Calu3 (cell line): ENCODE results near the gene NKD2. TPM values are rescaled to one million over a fixed set of nuclear protein-coding genes. Genes with fewer than 3 reads are reported as not detected.

Experiments used
- BruUV-seq: library from RNA; stranded (reverse); fragments of 400-500 nt; replicated peaks from 2 replicates; lab custom pipeline; 2021; lab: Mats Ljungman, UMichigan
- CTCF ChIA-PET: fragments of 300-600 bp; sonication (Branson Sonifier 250); formaldehyde crosslinking; loops from one replicate; lab custom pipeline; 2022; ENCODE audit warnings: antibody characterized with exemption; lab: Charles Lee
- DNase-seq: peaks from one replicate; pipeline ENCODE4 v3.0.0; 2022
- H3K27ac Mint-ChIP-seq: one replicate; pipeline ENCODE4 v1.8.0; 2022; ENCODE audit warnings: mixed read lengths; ENCODE audit not compliant: unreplicated experiment
- H3K27me3 Mint-ChIP-seq: one replicate; pipeline ENCODE4 v1.8.0; 2022; ENCODE audit warnings: mixed read lengths; ENCODE audit not compliant: unreplicated experiment
- H3K36me3 Mint-ChIP-seq: one replicate; pipeline ENCODE4 v1.8.0; 2022; ENCODE audit warnings: mild to moderate bottlenecking, moderate library complexity, mixed read lengths; ENCODE audit not compliant: insufficient read depth, unreplicated experiment
- H3K4me1 Mint-ChIP-seq: one replicate; pipeline ENCODE4 v1.8.0; 2022; ENCODE audit warnings: mild to moderate bottlenecking, low read depth, mixed read lengths; ENCODE audit not compliant: unreplicated experiment
- H3K4me3 Mint-ChIP-seq: one replicate; pipeline ENCODE4 v1.8.0; 2022; ENCODE audit warnings: mild to moderate bottlenecking, low read depth, moderate library complexity, mixed read lengths; ENCODE audit not compliant: unreplicated experiment
- H3K9me3 Mint-ChIP-seq: one replicate; pipeline ENCODE4 v1.8.0; 2022; ENCODE audit warnings: low read depth, mixed read lengths; ENCODE audit not compliant: unreplicated experiment
- CTCF ChIP-seq: fragments of 200-600 bp; IDR thresholded peaks from one replicate; pipeline ENCODE4 v1.8.0; 2022; ENCODE audit warnings: antibody characterized with exemption; ENCODE audit not compliant: unreplicated experiment
- intact Hi-C: fragments of 100-400 bp; cut with micrococcal nuclease; formaldehyde crosslinking; loops from one replicate; pipeline ENCODE4 v1.10.0; 2022; ENCODE audit not compliant: unreplicated experiment
- total RNA-seq: library from RNA; stranded (reverse); gene quantifications from 2 replicates; pipeline ENCODE4 v1.2.3, GENCODE V29; 2022

Gene NKD2
- total RNA-seq, 1 experiment from 2014 or later = 0.47 TPM

- no TSS peak for BruUV-seq
- DNase-seq = no peak
- Mint-ChIP-seq H3K4me1 (no peaks in the 10 kb centered on the region), H3K27me3 (peaks cover 80% of the 10 kb centered on the region), H3K9me3 (peaks cover 8% of the 10 kb centered on the region), H3K27ac (no peak overlapping the region), H3K36me3 (no peaks in the 10 kb centered on the region), H3K4me3 (no peak overlapping the region)
- CTCF ChIA-PET = no interaction called here
- intact Hi-C loops = no loop called here
- TF ChIP-seq CTCF = no peak
Measured at GRCh38 chr5:988322-988721, 20.3 kb upstream of the NKD2 start.

- intact Hi-C loops = no loop called here
- CTCF ChIA-PET = interaction anchor here (0.8 to 1.4 kb wide), 4 partner anchors 11 to 177 kb away, joined by 3 to 5 read pairs (median 3); no protein-coding TSS in a partner anchor
- no peak for TF ChIP-seq CTCF
- Mint-ChIP-seq H3K9me3 (peaks cover 4% of the 10 kb centered on the region), H3K4me1 (no peaks in the 10 kb centered on the region), H3K27ac (no peak overlapping the region), H3K4me3 (no peak overlapping the region), H3K36me3 (no peaks in the 10 kb centered on the region), H3K27me3 (peaks cover 75% of the 10 kb centered on the region)
- no TSS peak for BruUV-seq
- DNase-seq = no peak
Measured at GRCh38 chr5:989961-990530, 18.6 kb upstream of the NKD2 start.

DNA sequence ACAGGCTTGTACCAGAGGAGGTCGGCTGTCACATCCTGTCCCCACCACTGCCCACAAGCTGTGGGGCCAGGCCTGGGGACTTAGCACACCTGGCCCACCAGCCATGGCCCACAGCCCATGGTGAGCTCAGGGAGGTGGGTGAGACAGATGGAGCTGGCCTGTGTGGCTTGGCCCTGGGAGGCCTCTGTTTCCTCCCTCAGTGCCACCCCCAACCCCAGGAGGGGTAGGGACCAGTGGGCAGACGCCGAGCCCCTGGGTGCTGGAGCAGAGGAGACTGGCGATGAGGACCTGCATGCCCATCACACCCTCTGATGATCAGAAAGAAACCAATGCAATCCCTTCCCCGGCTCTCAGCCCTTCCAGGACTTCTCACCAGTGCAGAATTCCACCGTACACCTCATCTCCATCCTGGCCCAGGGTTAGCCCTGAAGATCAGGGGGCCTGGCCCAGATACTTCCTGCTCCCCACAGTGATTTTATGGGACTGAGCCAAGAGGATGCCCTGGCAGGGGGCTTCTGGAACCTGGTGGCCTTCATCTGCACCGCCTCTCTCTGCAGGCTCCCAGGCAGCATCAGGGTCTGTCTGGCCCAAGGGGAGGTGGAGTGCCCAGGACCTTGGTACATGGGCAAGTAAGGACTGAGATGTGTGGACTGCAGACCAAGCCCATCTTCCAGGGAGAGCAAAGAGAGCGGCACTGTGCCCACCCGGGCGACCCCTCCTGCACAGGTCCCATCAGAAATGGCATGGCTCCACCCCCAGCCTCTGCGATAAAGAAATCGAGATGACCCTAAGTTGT is 16.9 kb upstream of the NKD2 start:
- intact Hi-C loops = no loop called here
- BruUV-seq = no TSS peak
- H3K36me3 Mint-ChIP-seq = no peaks in the 10 kb centered on the region
- peaks cover 73% of the 10 kb centered on the region for H3K27me3 Mint-ChIP-seq
- DNase-seq = no peak
- no peak overlapping the region for H3K27ac Mint-ChIP-seq
- no peaks in the 10 kb centered on the region for H3K4me1 Mint-ChIP-seq
- peaks cover 4% of the 10 kb centered on the region for H3K9me3 Mint-ChIP-seq
- no peak for TF ChIP-seq CTCF
- H3K4me3 Mint-ChIP-seq = no peak overlapping the region
- CTCF ChIA-PET = interaction anchor here (0.7 kb wide), 1 partner anchor 8 kb away, joined by 3 read pairs; no protein-coding TSS in a partner anchor

GRCh38 chr5:994272-994607 is 14.4 kb upstream of the NKD2 start:
- Mint-ChIP-seq H3K4me3 (no peak overlapping the region), H3K4me1 (no peaks in the 10 kb centered on the region), H3K27ac (no peak overlapping the region), H3K27me3 (peaks cover 78% of the 10 kb centered on the region), H3K36me3 (no peaks in the 10 kb centered on the region), H3K9me3 (no peaks in the 10 kb centered on the region)
- DNase-seq = no peak
- CTCF ChIA-PET = no interaction called here
- no TSS peak for BruUV-seq
- intact Hi-C loops = no loop called here
- no peak for TF ChIP-seq CTCF
